Astrocyte of the spinal cord (primary cell): ENCODE measurements around the gene DNAJA4.

Source experiments
- DNase-seq: peaks from one replicate; pipeline ENCODE4 v3.0.0; 2011; ENCODE audit warnings: low read depth, low spot score
- H3K4me3 ChIP-seq: 2 replicates; pipeline ENCODE4 v1.5.1; 2011; ENCODE audit warnings: low read depth, mild to moderate bottlenecking, low read length, moderate library complexity
- in situ Hi-C: cut with HindIII; loops from 2 replicates; pipeline ENCODE4 v1.10.0; 2017; ENCODE audit warnings: low sequenced_read_pairs
- TF ChIP-seq, protein P1 (sequence below): IDR thresholded peaks from 2 replicates; pipeline ENCODE4 v1.5.1; 2012; ENCODE audit warnings: low read depth, mild to moderate bottlenecking, low read length, inconsistent platforms

The DNAJA4 gene

DNA sequence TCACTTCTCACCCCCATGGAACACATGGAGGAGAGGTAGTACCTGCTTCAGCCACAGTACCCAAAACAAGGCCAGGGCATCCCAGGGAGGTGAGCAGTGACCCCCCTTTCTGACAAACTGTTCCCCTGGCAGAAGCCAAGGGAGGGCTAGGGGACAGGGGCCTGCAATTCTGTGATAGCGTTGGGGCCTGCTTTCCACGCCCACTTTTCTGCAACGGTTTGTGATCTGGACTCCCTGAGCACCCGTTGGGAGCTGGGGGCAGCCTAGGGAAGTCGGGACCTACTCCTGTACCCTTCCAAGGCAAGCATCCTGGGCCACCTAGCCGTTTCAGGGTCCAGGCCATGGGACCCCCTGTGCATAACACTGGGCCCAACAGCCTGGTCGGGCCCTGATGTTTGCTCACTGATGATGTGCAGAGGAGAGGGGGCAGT, 996 bp upstream of the DNAJA4 start:
- TF ChIP-seq, protein P1, sequence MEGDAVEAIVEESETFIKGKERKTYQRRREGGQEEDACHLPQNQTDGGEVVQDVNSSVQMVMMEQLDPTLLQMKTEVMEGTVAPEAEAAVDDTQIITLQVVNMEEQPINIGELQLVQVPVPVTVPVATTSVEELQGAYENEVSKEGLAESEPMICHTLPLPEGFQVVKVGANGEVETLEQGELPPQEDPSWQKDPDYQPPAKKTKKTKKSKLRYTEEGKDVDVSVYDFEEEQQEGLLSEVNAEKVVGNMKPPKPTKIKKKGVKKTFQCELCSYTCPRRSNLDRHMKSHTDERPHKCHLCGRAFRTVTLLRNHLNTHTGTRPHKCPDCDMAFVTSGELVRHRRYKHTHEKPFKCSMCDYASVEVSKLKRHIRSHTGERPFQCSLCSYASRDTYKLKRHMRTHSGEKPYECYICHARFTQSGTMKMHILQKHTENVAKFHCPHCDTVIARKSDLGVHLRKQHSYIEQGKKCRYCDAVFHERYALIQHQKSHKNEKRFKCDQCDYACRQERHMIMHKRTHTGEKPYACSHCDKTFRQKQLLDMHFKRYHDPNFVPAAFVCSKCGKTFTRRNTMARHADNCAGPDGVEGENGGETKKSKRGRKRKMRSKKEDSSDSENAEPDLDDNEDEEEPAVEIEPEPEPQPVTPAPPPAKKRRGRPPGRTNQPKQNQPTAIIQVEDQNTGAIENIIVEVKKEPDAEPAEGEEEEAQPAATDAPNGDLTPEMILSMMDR, result no peak
- no peak for DNase-seq
- in situ Hi-C loops, result no loop called here
- no peak overlapping the region for H3K4me3 ChIP-seq

DNA sequence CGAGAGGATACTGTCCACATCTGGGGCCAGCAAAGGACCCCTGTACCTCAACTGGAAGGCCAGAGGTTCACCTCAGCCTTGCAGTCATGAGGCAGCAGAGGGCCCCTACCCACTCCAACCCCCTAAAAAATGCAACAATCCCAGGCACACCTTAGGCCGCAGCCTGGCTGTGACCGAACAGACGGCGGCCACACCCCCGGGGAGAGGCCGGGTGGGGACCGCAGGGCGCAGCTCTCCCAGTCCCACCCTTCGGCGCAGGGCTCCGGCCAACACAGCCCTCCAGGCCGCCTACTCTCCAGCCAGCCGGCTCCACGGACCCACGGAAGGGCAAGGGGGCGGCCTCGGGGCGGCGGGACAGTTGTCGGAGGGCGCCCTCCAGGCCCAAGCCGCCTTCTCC, 457 bp upstream of the DNAJA4 start:
- in situ Hi-C loops, result no loop called here
- TF ChIP-seq, protein P1, result no peak
- no peak for DNase-seq
- no peak overlapping the region for H3K4me3 ChIP-seq

DNA sequence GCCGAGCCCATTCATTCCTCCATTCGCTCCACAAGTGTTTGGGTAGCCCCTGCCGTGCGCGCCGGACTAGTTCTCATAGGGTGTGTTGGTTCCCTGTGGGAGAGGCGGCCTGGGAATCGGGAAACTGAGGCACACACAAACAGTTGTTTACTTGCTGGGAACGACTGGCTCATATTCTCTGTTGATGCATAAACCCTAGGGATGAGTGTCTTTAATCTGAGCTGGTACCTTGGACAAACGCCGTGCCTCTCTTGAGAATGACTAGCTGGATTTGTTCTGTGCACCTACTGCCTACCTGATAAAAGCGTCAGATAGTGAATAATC, 737 bp downstream of the DNAJA4 start:
- TF ChIP-seq, protein P1, result no peak
- peak overlapping the region; percentile 45 for H3K4me3 ChIP-seq
- in situ Hi-C loops, result no loop called here
- no peak for DNase-seq

DNA sequence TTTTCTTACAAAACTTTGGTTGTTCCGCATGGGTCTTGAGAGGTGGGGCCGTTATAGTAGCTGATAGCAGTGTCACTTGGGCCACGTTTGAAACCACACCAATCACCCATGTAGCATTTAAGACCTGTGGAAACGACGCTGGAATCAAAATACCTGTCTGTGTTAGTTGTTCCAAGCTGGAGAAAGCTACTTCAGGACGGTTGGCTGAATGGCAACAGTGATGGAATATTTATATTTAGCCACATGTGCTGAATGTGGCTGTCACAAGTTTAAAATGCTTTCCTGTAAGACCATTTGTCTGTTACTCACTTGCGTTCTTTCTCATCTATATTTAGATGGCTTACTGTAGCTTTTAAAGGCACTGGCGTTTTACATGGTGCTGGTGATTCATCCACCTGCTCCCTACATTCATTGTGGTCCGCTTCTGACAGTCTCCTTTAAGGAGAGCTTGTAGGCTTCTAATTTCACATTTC, 1.4 kb downstream of the DNAJA4 start:
- DNase-seq, result peak; percentile 70
- TF ChIP-seq, protein P1, result no peak
- in situ Hi-C loops, result no loop called here
- H3K4me3 ChIP-seq, result no peak overlapping the region

DNA sequence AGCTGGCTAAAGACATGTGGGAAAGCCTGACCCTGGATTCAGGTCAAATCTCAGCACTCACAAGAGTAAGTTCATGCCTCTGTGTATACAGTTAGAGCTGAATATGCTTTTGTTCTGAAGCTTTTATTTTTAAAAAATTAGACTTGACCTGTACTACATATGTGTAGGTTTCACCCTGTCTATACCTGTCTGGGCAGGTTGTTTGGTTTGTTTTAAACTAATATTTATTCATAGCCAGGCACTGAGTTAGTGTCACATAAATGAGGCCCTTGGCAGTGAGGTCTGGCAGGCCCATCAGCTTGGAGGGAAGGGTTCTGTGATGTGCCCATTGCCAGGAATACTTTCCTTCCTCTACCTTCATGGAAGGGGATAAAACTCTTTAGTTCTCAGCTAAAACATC, 1.9 kb downstream of the DNAJA4 start:
- no peak for DNase-seq
- in situ Hi-C loops, result no loop called here
- TF ChIP-seq, protein P1, result no peak
- no peak overlapping the region for H3K4me3 ChIP-seq

DNA sequence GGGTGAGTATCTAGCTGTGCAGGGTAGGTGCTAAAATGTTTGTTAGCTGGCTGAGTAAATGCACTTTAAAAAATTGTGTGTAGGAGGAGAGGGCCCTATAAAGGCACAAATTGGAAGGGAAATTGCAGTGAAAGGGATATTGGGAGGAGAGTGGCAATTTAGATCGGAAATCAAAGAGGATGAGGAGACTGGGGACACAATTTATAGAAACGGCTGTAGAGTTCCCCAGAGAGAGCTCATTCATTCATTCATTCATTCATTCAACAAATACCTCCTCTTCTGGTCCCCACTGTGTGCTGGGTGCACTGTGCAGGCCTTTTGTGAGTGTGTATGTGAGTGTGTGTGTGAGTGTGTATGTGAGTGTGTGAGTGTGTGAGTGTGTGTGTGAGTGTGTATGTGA, 2.4 kb downstream of the DNAJA4 start:
- no peak for DNase-seq
- H3K4me3 ChIP-seq, result no peak overlapping the region
- TF ChIP-seq, protein P1, result no peak
- in situ Hi-C loops, result no loop called here

DNA sequence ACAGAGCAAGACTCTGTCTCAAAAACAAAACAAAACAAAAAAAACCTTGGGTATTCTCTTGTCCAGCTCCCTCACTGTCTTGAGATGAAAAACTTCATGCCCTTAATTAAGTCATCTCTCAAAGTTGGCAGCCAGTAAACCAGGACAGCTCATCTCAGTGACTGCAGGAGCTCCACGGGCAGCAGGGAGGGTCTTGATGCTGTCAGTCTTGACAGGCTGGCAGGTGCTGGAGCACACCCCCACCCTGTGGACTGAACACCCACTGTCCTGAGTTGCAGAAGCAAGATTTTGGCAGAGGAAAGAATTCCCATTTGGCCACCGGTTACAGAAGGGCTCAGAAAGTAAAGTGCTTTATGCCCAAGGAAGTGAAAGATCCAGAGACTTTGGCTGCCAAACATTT, 8.0 kb downstream of the DNAJA4 start:
- TF ChIP-seq, protein P1, result no peak
- DNase-seq, result no peak
- in situ Hi-C loops, result no loop called here
- no peak overlapping the region for H3K4me3 ChIP-seq
